ENCODE measurements around the gene DUOXA2.

The DUOXA2 gene

DNA sequence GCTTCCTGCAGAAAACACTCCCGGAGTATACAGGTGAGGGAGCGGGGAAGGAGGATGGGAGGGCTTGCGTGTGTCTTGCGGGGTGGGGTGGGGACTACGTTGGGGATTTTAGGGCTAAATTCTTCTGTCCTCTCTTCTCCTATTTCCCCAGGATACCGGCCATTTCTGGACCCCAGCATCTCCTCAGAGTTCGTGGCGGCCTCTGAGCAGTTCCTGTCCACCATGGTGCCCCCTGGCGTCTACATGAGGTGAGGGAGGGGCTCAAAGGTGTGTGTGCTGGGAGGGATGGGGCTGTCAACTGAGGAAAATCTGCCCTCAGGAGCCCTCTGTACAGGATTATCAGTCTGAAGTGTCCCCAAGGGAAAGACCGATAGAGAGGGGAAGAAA, 22.2 kb downstream of the DUOXA2 start:
- no peak for DNase-seq

GRCh38 chr15:45137703-45138102, 23.6 kb downstream of the DUOXA2 start:
- DNase-seq = no peak

DNA sequence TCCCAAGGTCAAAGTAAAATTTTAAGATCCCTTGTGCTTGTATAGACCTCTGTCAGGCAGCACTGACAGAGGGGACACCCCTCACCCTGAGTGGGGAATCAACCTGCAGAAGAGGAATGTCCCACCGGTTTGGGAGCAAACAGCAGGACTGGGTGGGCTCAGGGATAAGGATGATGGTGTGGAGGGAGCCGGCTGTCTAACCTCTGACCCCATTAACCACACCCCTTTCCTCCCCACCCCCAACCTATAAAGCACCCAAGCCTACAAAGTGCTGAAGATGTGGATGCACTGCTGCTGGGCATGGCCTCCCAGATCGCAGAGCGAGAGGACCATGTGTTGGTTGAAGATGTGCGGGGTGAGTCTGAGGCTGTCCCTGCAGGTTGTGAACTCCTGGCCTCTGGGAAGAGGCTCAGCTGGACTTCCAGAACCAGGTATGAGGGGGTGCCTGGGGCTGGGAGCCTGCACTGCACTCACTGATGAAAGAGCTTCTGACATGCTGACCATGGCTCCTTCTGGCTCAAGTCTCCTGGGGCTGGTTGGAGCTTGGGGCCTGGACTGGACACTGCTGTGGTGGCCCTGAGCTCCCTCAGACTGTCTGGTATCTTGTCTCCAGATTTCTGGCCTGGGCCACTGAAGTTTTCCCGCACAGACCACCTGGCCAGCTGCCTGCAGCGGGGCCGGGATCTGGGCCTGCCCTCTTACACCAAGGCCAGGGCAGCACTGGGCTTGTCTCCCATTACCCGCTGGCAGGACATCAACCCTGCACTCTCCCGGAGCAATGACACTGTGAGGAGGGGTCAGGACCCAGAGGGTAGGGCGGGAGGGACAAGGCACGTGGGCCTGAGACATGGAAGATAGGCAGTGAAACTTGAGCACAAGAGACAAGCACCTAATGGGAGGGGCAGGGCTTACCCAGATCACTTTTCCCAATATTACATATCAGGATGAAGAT, 25.0 kb downstream of the DUOXA2 start:
- DNase-seq = no peak

DNA sequence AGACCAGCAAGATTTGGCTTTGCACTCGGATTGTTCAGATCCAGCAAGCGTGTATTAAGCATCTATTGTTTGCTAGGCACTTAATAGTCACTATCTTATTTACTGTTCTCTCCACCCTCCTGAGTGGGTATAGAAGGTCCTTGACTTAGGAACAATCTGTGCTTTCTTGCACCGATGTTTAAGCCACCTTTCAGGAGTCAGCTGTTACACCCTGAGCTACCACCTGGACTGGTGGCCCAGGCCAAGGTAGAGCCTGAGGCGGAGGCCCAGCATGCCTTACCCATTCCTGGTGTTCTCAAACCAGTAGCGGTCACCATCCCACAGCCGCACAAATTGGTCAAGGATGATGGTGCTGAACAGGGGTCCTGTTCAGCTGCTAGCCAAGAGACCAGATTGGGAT, 25.6 kb downstream of the DUOXA2 start:
- DNase-seq = no peak

DNA sequence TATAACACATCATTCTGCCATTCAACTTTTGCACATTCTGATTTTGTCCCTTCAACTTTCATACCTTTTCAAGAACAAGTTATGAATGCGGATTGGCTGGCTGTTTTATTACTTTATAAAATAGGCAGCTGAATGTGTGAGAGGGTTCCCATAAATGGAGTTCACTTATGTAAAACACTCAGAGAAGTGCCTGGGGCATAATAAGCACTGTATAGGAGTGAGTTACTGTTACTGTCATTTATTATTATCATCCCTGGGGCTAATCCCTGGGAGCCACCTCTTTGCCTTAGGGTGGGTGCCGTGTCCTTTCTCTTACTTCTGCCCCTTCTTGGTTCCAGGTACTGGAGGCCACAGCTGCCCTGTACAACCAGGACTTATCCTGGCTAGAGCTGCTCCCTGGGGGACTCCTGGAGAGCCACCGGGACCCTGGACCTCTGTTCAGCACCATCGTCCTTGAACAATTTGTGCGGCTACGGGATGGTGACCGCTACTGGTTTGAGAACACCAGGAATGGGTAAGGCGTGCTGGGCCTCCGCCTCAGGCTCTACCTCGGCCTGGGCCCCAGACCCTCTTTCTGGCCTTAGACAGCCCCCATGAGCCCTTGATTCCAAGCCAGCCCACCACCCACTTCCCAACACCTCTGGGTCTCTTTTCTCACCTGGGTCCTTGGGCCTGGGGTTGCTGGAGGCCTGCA, 26.6 kb downstream of the DUOXA2 start:
- DNase-seq = no peak

DNA sequence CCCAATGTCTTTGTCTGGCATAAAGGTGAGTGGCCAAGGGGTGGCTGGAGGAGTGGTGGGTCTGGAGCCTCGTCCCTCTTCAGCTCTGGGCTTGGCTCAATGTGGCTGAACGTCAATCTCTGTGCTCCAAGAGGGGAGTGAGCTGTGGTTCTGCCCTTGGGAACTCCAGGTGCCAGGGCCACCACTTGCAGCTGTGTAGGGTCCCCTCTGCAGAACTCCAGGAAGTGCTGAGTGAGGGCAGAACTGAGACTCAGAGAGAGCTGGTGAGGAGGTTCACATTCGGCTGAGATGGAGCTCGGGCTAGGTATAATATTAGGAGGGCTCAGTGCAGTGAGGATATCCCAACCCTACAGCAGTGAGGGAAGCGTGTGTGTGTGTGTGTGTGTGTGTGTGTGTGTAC, 27.3 kb downstream of the DUOXA2 start:
- DNase-seq = no peak

DNA sequence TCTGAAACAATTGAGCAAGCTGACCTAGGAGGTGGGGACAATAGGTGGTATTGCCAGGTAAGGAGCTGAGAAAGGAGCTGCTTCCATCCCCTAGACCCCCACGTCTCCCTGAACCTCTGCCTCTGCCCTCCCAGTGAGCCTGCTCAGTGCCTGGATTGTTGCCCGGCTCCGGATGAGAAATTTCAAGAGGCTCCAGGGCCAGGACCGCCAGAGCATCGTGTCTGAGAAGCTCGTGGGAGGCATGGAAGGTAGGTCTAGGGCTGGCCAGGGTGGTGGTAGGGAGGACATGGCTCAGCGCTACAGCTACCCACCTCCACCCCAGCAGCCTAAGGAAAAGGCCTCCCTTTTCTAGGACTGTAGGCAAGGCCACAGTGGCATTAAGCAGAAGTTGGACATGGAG, 28.9 kb downstream of the DUOXA2 start:
- DNase-seq = no peak

GRCh38 chr15:45143946-45144345, 29.8 kb downstream of the DUOXA2 start:
- no peak for DNase-seq

GRCh38 chr15:45144775-45145174, 30.6 kb downstream of the DUOXA2 start:
- DNase-seq = no peak

DNA sequence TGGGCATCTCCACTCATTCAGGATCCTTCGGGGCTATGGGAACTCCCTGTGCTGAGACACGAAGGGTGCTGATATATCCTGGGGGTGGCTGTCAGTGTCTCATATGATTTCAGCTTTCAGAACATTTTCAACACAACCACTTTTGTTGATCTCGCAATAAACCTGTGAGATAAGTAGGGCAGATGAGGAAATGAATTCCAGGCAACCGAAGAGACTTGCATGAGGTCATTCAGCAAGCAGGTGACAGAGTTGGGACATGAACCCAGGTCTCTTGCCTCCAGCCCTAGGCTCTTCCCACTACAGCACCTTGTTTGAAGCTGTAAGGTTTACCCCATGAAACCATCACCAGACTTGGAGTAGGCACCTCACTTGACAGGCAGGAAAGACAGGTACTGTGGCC, 32.3 kb downstream of the DUOXA2 start:
- DNase-seq = no peak

GRCh38 chr15:45147606-45148005, 33.5 kb downstream of the DUOXA2 start:
- no peak for DNase-seq

DNA sequence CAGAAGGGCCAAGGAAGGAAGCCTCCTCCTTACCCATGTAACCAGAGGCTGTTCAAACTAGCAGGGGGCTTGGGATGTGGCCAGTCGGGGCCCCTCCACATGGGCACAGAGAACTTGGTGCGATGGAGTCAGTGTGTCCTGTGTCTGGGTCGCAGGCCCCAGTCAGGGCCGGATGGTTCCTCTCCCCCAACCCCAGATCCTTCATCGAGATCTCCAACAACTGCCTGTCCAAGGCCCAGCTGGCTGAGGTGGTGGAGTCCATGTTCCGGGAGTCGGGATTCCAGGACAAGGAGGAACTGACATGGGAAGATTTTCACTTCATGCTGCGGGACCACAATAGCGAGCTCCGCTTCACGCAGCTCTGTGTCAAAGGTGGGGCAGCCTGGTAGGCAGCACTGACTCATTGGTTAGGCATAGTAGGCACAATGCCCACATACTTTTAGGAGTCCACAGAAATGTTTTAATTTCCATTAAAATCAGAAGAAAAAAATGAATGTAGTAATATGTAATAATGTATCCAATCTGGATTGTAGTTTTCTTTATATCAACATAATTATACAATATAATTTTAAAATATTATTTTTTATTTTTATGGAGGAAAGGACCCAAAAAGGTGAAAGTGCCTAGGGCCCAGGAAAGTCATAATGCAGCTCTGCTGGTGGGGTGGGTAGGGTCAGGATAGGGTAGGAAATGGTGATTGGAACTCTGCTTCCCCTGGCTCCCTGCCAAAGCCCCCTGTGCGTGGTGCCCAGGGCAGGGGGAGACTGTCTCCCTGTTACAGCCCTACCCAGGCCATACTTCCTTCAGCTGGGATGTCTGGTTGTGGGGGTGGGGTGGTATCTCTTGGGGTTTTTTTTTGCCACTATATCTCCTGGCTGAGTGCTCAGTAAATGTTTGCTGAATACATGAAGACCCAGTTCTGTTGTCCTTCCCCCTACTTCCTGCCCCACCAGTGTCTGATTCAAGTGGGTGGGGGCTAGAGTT, 34.2 kb downstream of the DUOXA2 start:
- DNase-seq = no peak

- DNase-seq = no peak
Observed at GRCh38 chr15:45149060-45149459, 34.9 kb downstream of the DUOXA2 start.

- no peak for DNase-seq
Observed at GRCh38 chr15:45150481-45150880, 36.4 kb downstream of the DUOXA2 start.

- no peak for DNase-seq
Observed at GRCh38 chr15:45150997-45151396, 36.9 kb downstream of the DUOXA2 start.

DNA sequence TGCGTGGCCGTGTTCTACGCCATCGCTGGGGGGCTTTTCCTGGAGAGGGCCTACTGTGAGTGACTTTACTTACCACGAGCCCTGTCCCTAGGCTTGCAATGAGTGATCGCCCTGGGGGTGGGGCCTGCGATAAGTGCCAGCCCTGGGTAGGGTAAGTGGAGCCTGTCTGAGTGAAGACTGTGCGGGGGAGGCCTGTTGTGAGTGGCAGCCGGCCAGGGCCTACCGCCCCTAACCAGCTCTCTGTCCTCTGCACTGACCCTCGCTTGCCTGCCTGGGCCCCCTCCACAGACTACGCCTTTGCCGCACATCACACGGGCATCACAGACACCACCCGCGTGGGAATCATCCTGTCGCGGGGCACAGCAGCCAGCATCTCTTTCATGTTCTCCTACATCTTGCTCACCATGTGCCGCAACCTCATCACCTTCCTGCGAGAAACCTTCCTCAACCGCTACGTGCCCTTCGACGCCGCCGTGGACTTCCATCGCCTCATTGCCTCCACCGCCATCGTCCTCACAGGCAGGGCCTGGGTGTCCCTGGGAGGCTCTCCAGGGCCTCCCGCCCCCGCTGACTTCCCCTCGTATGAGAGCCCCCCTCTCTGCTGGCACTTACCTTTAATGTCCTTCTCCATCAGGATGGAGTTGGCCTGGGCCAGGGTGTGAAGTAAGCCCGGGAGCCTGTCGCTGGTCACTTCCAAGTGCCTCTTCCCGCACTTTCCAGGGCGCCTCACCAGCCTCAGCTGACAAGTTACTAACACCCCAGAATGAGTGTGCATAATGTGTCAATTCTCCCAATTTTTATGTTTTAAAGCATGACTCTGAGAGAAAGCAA, 38.1 kb downstream of the DUOXA2 start:
- DNase-seq = no peak

DNA sequence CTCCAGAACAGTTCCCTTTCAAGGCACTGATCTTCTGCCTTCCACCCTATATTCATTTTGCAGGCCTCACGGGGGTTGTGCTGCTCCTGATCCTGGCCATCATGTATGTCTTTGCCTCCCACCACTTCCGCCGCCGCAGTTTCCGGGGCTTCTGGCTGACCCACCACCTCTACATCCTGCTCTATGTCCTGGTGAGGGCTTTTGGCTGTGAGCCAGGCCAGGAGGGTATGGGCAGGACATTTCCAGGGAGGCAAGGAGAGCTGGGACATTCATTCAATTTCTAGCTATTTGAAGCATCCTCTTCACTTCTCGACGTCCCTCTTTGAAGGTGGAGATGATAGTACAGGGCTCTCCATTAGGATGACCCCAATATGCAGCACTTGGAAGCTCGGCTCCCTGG, 41.6 kb downstream of the DUOXA2 start:
- DNase-seq = no peak

GRCh38 chr15:45156744-45157455, 42.8 kb downstream of the DUOXA2 start:
- DNase-seq = no peak

DNA sequence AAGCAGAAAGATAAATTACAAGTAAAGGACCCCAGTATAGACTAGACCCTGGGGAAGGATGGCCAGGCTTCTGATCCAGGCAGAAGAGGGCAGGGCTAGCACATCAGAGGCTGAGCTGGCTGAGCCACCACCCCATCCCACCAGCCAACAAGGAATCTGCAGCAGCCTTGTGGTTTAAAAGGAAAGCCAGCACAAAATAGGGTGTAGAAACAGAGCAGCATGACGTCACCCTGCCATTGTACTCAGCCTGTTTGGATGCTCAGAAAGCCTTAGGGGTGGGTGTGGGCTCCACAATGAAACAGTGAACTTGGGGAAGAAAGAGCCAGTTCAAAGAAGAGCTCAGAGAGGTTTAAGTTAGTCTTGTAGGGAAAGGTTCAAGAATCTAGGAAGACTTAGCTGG, 43.8 kb downstream of the DUOXA2 start:
- DNase-seq = no peak

DNA sequence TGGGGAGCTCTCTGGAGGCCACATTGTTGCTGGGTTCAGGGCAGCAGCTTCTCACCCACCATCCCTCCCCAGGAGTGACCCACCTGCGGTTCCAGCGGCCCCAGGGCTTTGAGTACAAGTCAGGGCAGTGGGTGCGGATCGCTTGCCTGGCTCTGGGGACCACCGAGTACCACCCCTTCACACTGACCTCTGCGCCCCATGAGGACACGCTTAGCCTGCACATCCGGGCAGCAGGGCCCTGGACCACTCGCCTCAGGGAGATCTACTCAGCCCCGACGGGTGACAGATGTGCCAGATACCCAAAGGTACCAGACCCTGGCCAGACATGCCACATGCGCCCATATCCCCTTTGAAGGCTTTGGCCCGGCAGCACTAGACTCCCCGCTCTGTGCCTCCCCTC, 47.5 kb downstream of the DUOXA2 start:
- DNase-seq = no peak

Measured in right kidney (tissue), 1 donor.